Measurements from ENCODE around the gene FKBP5.

Gene FKBP5

GRCh38 chr6:35532126-35532525 lies 156.6 kb downstream of the FKBP5 start:
- Histone ChIP-seq H2AFZ (ENCODE audit: low read length) (no peak overlapping the region), H3K27me3 (ENCODE audit: insufficient read depth, low read length) (no peaks in the 10 kb centered on the region), H3K4me1 (ENCODE audit: insufficient read depth, low read length, severe bottlenecking) (no peaks in the 10 kb centered on the region), H3K9me2 (ENCODE audit: low read depth, low read length) (no peaks in the 10 kb centered on the region), H3K9ac (ENCODE audit: low read length) (no peak overlapping the region), H4K20me1 (ENCODE audit: insufficient read depth, low read length) (no peaks in the 10 kb centered on the region), H3K9me3 (ENCODE audit: low read length) (no peaks in the 10 kb centered on the region), H3K4me3 (ENCODE audit: low read depth, low read length, poor library complexity, severe bottlenecking) (no peak overlapping the region), H3K4me2 (ENCODE audit: low read length) (no peak overlapping the region), H3F3A (ENCODE audit: insufficient read depth, low read length) (no peaks in the 10 kb centered on the region), H3K27ac (ENCODE audit: low read depth, low read length, poor library complexity, severe bottlenecking) (no peak overlapping the region), H3K79me2 (ENCODE audit: insufficient read depth, low read length) (no peaks in the 10 kb centered on the region), H3K36me3 (ENCODE audit: insufficient read depth, low read length) (no peaks in the 10 kb centered on the region)
- no peak for TF ChIP-seq CTCF (IDR thresholded peaks at IDR 0.05; ENCODE audit: low read length)
- no peak for TF ChIP-seq EZH2 (IDR thresholded peaks at IDR 0.05; ENCODE audit: borderline replicate concordance, low read length)

- Histone ChIP-seq H3K4me3 (ENCODE audit: low read depth, low read length, poor library complexity, severe bottlenecking) (no peak overlapping the region), H3K4me1 (ENCODE audit: insufficient read depth, low read length, severe bottlenecking) (peaks cover 9% of the 10 kb centered on the region)
Measured at GRCh38 chr6:35524380-35525020, 164.2 kb downstream of the FKBP5 start.

More at GRCh38 chr6:35524380-35525020, 164.2 kb downstream of the FKBP5 start:
- Histone ChIP-seq H3K9me2 (ENCODE audit: low read depth, low read length) (no peaks in the 10 kb centered on the region), H3K27ac (ENCODE audit: low read depth, low read length, poor library complexity, severe bottlenecking) (no peak overlapping the region), H3K9ac (ENCODE audit: low read length) (no peak overlapping the region), H2AFZ (ENCODE audit: low read length) (no peak overlapping the region), H3K27me3 (ENCODE audit: insufficient read depth, low read length) (no peaks in the 10 kb centered on the region), H3K79me2 (ENCODE audit: insufficient read depth, low read length) (no peaks in the 10 kb centered on the region), H4K20me1 (ENCODE audit: insufficient read depth, low read length) (no peaks in the 10 kb centered on the region), H3K36me3 (ENCODE audit: insufficient read depth, low read length) (no peaks in the 10 kb centered on the region), H3K4me2 (ENCODE audit: low read length) (no peak overlapping the region), H3K9me3 (ENCODE audit: low read length) (no peaks in the 10 kb centered on the region), H3F3A (ENCODE audit: insufficient read depth, low read length) (no peaks in the 10 kb centered on the region)
- TF ChIP-seq CTCF (IDR thresholded peaks at IDR 0.05; ENCODE audit: low read length) (no peak), EZH2 (IDR thresholded peaks at IDR 0.05; ENCODE audit: borderline replicate concordance, low read length) (no peak)

Data from OCI-LY1 (cell line).